Loucy (cell line): ENCODE data around the gene NFATC2IP.
A peak's percentile ranks its signal among the peaks of the same experiment; 100 is the strongest.

Source experiments
- H2AFZ ChIP-seq: fragments of 200-600 bp; sonication (generic); 2 replicates; pipeline ENCODE4 v1.6.0; 2016; ENCODE audit warnings: antibody characterized with exemption, mild to moderate bottlenecking, low read length, moderate library complexity
- H3F3A ChIP-seq: fragments of 200-600 bp; 2 replicates; pipeline ENCODE4 v1.6.0; 2016; ENCODE audit warnings: antibody characterized with exemption, low read depth, mild to moderate bottlenecking
- H3K27me3 ChIP-seq: fragments of 200-600 bp; sonication (generic); 2 replicates; pipeline ENCODE4 v1.6.1; 2014; ENCODE audit warnings: low read length, mild to moderate bottlenecking; ENCODE audit not compliant: insufficient read depth, poor library complexity, severe bottlenecking
- H3K36me3 ChIP-seq: fragments of 200-600 bp; sonication (generic); 2 replicates; pipeline ENCODE4 v1.6.1; 2016; ENCODE audit warnings: low read length; ENCODE audit not compliant: insufficient read depth
- H3K4me1 ChIP-seq: fragments of 200-600 bp; sonication (generic); 2 replicates; pipeline ENCODE4 v1.5.1; 2014; ENCODE audit warnings: low read length, mild to moderate bottlenecking; ENCODE audit not compliant: insufficient read depth, poor library complexity, severe bottlenecking
- H3K4me2 ChIP-seq: fragments of 200-600 bp; sonication (generic); 2 replicates; pipeline ENCODE4 v1.6.0; 2014; ENCODE audit warnings: antibody characterized with exemption, low read length, low read depth, mild to moderate bottlenecking; ENCODE audit not compliant: poor library complexity, severe bottlenecking
- H3K4me3 ChIP-seq: fragments of 200-600 bp; sonication (generic); 2 replicates; pipeline ENCODE4 v1.5.1; 2014; ENCODE audit warnings: low read length, mild to moderate bottlenecking, mixed read lengths; ENCODE audit not compliant: poor library complexity, severe bottlenecking
- H3K79me2 ChIP-seq: fragments of 200-600 bp; sonication (generic); 2 replicates; pipeline ENCODE4 v1.6.1; 2014; ENCODE audit warnings: low read length; ENCODE audit not compliant: insufficient read depth
- H3K9ac ChIP-seq: fragments of 200-600 bp; sonication (generic); 2 replicates; pipeline ENCODE4 v1.6.0; 2014; ENCODE audit warnings: mild to moderate bottlenecking, low read depth, low read length, moderate library complexity; ENCODE audit not compliant: poor library complexity, severe bottlenecking
- H3K9me2 ChIP-seq: fragments of 200-600 bp; sonication (generic); replicated peaks from 2 replicates; pipeline ENCODE4 v1.6.1; 2016; ENCODE audit warnings: low read depth, low read length, mixed read lengths
- H3K9me3 ChIP-seq: fragments of 200-600 bp; sonication (generic); 2 replicates; pipeline ENCODE4 v1.6.1; 2014; ENCODE audit warnings: mild to moderate bottlenecking, antibody characterized with exemption, low read length, low read depth; ENCODE audit not compliant: insufficient read depth
- H4K20me1 ChIP-seq: fragments of 200-600 bp; sonication (generic); 2 replicates; pipeline ENCODE4 v1.6.0; 2014; ENCODE audit warnings: antibody characterized with exemption, low read length, mild to moderate bottlenecking; ENCODE audit not compliant: insufficient read depth, poor library complexity, severe bottlenecking
- EZH2phosphoT487 ChIP-seq: fragments of 200-600 bp; IDR thresholded peaks from 2 replicates; pipeline ENCODE4 v1.6.1; 2018; ENCODE audit warnings: antibody characterized with exemption, mild to moderate bottlenecking, moderate library complexity, borderline replicate concordance
- TF ChIP-seq, protein P1 (sequence below): fragments of 200-600 bp; sonication (generic); conservative IDR thresholded peaks from 2 replicates; pipeline ENCODE4 v1.5.1; 2014; ENCODE audit warnings: mild to moderate bottlenecking, antibody characterized with exemption, low read length

NFATC2IP gene

DNA sequence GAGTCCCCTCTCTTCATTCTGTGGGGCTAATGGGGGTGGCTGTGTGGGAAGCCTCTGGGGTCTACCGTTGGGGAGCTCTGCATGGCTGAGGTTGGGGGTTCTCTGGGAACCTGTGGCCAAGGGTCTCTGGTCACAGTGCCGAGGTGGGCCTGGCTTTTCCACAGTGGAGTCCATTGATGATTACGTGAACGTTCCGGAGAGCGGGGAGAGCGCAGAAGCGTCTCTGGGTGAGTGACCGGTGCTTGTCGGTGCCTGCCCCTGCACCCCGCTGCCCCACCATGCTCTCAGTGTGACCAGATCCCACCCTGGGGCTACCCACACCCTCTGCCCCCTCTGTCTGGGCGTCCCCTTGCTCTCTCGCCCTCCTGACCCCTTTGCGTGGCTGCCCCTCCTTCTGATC is 38.6 kb downstream of the NFATC2IP start:
- Histone ChIP-seq H3K9me3 (peaks cover 4% of the 10 kb centered on the region; the same call in 1 of the 2 replicates), H3K4me2 (peak overlapping the region; percentile 8), H3K4me3 (no peak overlapping the region), H3K4me1 (peaks cover 25% of the 10 kb centered on the region), H3F3A (no peaks in the 10 kb centered on the region; the same call in 1 of the 2 replicates), H3K27me3 (no peaks in the 10 kb centered on the region), H2AFZ (no peak overlapping the region), H3K9ac (no peak overlapping the region), H3K36me3 (no peaks in the 10 kb centered on the region; the same call in 1 of the 2 replicates), H3K79me2 (peaks cover 26% of the 10 kb centered on the region), H4K20me1 (no peaks in the 10 kb centered on the region), H3K9me2 (no peaks in the 10 kb centered on the region)
- TF ChIP-seq, protein P1, sequence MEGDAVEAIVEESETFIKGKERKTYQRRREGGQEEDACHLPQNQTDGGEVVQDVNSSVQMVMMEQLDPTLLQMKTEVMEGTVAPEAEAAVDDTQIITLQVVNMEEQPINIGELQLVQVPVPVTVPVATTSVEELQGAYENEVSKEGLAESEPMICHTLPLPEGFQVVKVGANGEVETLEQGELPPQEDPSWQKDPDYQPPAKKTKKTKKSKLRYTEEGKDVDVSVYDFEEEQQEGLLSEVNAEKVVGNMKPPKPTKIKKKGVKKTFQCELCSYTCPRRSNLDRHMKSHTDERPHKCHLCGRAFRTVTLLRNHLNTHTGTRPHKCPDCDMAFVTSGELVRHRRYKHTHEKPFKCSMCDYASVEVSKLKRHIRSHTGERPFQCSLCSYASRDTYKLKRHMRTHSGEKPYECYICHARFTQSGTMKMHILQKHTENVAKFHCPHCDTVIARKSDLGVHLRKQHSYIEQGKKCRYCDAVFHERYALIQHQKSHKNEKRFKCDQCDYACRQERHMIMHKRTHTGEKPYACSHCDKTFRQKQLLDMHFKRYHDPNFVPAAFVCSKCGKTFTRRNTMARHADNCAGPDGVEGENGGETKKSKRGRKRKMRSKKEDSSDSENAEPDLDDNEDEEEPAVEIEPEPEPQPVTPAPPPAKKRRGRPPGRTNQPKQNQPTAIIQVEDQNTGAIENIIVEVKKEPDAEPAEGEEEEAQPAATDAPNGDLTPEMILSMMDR, result no peak
- no peak for TF ChIP-seq EZH2phosphoT487

DNA sequence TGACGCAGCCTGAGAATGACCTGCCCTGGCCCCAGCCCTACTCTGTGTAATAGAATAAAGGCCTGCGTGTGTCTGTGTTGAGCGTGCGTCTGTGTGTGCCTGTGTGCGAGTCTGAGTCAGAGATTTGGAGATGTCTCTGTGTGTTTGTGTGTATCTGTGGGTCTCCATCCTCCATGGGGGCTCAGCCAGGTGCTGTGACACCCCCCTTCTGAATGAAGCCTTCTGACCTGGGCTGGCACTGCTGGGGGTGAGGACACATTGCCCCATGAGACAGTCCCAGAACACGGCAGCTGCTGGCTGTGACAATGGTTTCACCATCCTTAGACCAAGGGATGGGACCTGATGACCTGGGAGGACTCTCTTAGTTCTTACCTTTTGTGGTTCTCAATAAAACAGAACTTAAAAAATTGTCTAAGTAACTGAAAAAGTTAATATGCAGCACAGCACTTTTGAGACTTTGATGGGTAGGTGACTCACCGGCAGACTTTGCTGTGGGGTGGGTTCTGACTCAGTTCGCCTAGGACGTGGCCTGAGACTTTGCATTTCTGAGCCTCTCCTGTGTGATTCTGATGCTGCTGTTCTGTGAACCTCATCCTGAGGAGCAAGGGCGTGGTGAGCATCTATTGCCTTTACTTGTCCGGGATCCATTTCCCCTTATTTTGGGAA is 39.8 kb downstream of the NFATC2IP start:
- Histone ChIP-seq H4K20me1 (no peaks in the 10 kb centered on the region), H3K9me2 (no peaks in the 10 kb centered on the region), H3K27me3 (no peaks in the 10 kb centered on the region), H3K9ac (no peak overlapping the region), H3K4me2 (no peak overlapping the region), H2AFZ (no peak overlapping the region), H3K79me2 (peaks cover 21% of the 10 kb centered on the region), H3K4me3 (no peak overlapping the region), H3F3A (no peaks in the 10 kb centered on the region; the same call in 1 of the 2 replicates), H3K4me1 (peaks cover 16% of the 10 kb centered on the region), H3K36me3 (no peaks in the 10 kb centered on the region; the same call in 1 of the 2 replicates), H3K9me3 (peaks cover 4% of the 10 kb centered on the region; the same call in 1 of the 2 replicates)
- TF ChIP-seq EZH2phosphoT487, result no peak
- TF ChIP-seq, protein P1, result no peak

DNA sequence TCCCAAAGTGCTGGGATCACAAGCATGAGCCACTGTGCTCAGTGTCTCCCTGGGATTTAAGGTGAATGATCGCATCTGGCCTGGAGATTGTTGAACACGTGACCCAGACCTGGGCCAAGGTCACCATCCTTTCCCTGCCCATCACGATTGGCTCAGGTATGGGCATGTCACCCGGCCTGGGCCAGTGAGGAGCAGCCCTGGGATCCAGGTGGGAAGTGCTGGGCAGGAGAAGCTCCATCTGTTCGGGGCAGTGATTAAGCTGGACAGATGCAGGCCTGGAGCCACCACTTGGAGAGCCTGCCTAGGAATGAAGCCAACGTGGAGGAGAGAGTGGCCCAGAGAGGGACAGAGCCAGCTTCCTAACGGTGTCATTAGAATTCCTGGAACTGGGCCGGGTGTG is 41.0 kb downstream of the NFATC2IP start:
- peaks cover 9% of the 10 kb centered on the region; the same call in 1 of the 2 replicates for H3K79me2 ChIP-seq
- no peaks in the 10 kb centered on the region for H3K9me2 ChIP-seq
- H2AFZ ChIP-seq, result no peak overlapping the region
- no peaks in the 10 kb centered on the region for H3K27me3 ChIP-seq
- no peaks in the 10 kb centered on the region; the same call in 1 of the 2 replicates for H3F3A ChIP-seq
- H3K4me3 ChIP-seq, result no peak overlapping the region
- H3K4me1 ChIP-seq, result peaks cover 7% of the 10 kb centered on the region
- no peaks in the 10 kb centered on the region for H3K36me3 ChIP-seq
- H3K9ac ChIP-seq, result no peak overlapping the region
- no peak for TF ChIP-seq EZH2phosphoT487
- TF ChIP-seq, protein P1, result no peak
- H3K9me3 ChIP-seq, result peaks cover 4% of the 10 kb centered on the region; the same call in 1 of the 2 replicates
- H4K20me1 ChIP-seq, result no peaks in the 10 kb centered on the region
- H3K4me2 ChIP-seq, result no peak overlapping the region
